ENCODE data around the gene FBXW5.
A peak's percentile ranks its signal among the peaks of the same experiment; 100 is the strongest.

The FBXW5 gene

GRCh38 chr9:136927343-136928271 is 16.9 kb downstream of the FBXW5 start:
- TF ChIP-seq CTCF (IDR thresholded peaks at IDR 0.05; ENCODE audit: control insufficient read depth, insufficient read depth, low read depth, low read length, missing control alignments): no peak
- DNase-seq (ENCODE audit: low read depth): peak; percentile 8
- no peak overlapping the region for H3K4me3 ChIP-seq (ENCODE audit: control insufficient read depth, low read depth, low read length)

GRCh38 chr9:136926749-136927148 is 17.8 kb downstream of the FBXW5 start:
- no peak for TF ChIP-seq CTCF (IDR thresholded peaks at IDR 0.05; ENCODE audit: control insufficient read depth, insufficient read depth, low read depth, low read length, missing control alignments)
- no peak for DNase-seq (ENCODE audit: low read depth)
- no peak overlapping the region for H3K4me3 ChIP-seq (ENCODE audit: control insufficient read depth, low read depth, low read length)

GRCh38 chr9:136926154-136926704 is 18.3 kb downstream of the FBXW5 start:
- H3K4me3 ChIP-seq (ENCODE audit: control insufficient read depth, low read depth, low read length): no peak overlapping the region
- no peak for DNase-seq (ENCODE audit: low read depth)
- no peak for TF ChIP-seq CTCF (IDR thresholded peaks at IDR 0.05; ENCODE audit: control insufficient read depth, insufficient read depth, low read depth, low read length, missing control alignments)

GRCh38 chr9:136925414-136926153 is 19.0 kb downstream of the FBXW5 start:
- no peak overlapping the region for H3K4me3 ChIP-seq (ENCODE audit: control insufficient read depth, low read depth, low read length)
- no peak for DNase-seq (ENCODE audit: low read depth)
- TF ChIP-seq CTCF (IDR thresholded peaks at IDR 0.05; ENCODE audit: control insufficient read depth, insufficient read depth, low read depth, low read length, missing control alignments): no peak

GRCh38 chr9:136923881-136924280 is 20.7 kb downstream of the FBXW5 start:
- TF ChIP-seq CTCF (IDR thresholded peaks at IDR 0.05; ENCODE audit: control insufficient read depth, insufficient read depth, low read depth, low read length, missing control alignments): no peak
- no peak for DNase-seq (ENCODE audit: low read depth)
- H3K4me3 ChIP-seq (ENCODE audit: control insufficient read depth, low read depth, low read length): no peak overlapping the region

- no peak for TF ChIP-seq CTCF (IDR thresholded peaks at IDR 0.05; ENCODE audit: control insufficient read depth, insufficient read depth, low read depth, low read length, missing control alignments)
- no peak for DNase-seq (ENCODE audit: low read depth)
- H3K4me3 ChIP-seq (ENCODE audit: control insufficient read depth, low read depth, low read length): no peak overlapping the region
These were observed 22.0 kb downstream of the FBXW5 start for GRCh38 chr9:136922540-136922939.
